Stimulated activated CD8-positive, alpha-beta memory T cell treated with anti-CD3 and anti-CD28 coated beads, Interleukin-4, amount 100 ng/mL, for 24 hours (primary cell): Measurements from ENCODE around the gene ADCK2.
"Not testable (repeated sequence)": the region's sequence is repeated elsewhere in the genome, so short reads cannot be mapped to it uniquely, and the experiment has no call there.

Source experiments
- DNase-seq: peaks from one replicate; pipeline ENCODE4 v3.0.0-alpha.2; 2020; ENCODE audit warnings: low read depth

ADCK2 gene

DNA sequence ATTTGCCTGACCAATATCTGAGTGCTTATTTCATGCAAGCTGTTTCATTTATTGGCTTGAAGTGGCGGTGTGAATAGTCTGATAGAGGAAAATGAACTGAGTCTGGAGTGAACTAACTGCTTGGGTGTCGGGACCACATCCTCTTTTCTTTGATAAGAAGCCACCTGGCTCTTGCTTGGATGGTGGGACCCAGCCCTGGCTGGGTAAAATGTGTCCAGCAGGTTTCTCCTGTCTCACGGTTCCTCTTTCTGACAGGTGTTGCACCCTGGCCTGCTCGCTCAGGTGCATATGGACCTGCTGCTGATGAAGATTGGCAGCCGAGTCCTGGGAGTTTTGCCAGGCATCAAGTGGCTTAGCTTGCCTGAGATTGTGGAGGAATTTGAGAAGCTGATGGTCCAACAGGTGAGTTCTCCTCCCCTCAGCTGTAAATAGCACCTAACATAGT is 1.6 kb downstream of the ADCK2 start:
- no peak for DNase-seq

DNA sequence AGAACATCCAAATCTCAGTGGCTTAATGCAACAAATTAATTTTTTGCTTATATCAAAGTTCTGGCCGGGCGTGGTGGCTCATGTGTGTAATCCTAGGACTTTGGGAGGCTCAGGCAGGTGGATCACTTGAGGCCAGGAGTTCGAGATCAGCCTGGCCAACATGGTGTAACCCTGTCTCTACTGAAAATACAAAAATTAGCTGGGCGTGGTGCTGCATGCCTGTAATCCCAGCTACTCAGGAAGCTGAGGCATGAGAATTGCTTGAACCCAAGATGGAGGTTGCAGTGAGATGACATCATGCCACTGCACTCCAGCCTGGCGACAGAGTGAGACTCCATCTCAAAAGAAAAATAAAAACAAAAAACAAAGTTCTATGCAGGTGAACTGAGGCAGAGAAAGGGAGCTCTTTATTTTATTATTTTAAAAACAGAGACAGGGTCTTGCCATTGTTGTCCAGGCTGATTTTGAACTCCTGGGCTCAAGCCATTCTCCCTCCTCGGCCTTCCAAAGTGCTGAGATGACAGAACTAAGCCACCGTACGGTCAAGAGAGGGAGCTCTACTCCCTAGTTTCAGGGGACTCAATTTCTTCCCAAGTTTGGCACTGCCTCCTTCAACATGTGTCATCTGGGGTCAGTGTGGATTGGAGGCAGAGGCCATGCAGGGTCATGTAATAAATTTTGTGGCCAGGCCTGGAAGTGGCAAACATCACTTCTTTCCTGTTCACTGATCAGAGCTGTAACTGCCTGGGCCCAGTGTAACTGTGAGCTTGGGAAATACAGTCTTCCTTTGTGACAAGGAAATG is 2.4 kb downstream of the ADCK2 start:
- no peak for DNase-seq

DNA sequence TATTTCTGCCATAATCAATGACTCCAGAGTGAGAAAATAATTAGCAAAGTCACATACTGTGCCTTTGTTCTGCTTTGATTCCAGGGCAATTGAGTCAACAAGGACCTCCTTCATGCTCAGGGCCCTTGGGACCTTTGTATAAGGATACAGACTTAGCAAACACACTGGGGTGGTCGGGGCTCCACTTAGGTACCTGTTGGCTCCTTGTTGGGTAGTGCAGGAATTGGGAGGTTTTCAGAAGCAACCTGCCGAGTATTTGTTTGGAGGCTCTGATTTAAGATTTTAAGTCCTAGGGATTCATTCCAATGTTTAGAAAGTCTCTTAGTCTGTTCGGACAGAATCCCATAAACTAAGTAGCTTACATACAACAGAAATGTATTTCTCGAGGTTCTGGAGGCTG is 3.0 kb downstream of the ADCK2 start:
- DNase-seq, result no peak

DNA sequence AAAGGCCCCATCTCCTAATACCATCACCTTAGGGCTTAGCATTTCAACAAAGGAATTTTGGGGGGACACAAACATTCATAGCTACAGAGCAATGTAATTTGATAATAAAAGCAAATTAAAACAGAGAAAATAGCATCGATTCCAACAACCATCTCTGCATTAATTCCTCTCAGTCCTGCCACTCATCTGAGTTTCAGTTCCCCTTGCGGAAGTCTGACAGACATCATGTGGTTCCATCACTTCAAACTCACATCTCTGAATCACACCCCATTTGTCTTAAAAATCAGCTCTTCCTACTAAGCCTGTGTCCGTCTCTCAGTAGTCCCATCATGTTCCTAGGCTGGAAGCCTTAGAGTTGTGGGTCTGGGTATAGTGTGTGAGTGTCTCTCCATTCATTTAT is 3.6 kb downstream of the ADCK2 start:
- no peak for DNase-seq

GRCh38 chr7:140676956-140677355 is 4.2 kb downstream of the ADCK2 start:
- not testable (repeated sequence) for DNase-seq

GRCh38 chr7:140677496-140677895 is 4.8 kb downstream of the ADCK2 start:
- DNase-seq, result no peak

DNA sequence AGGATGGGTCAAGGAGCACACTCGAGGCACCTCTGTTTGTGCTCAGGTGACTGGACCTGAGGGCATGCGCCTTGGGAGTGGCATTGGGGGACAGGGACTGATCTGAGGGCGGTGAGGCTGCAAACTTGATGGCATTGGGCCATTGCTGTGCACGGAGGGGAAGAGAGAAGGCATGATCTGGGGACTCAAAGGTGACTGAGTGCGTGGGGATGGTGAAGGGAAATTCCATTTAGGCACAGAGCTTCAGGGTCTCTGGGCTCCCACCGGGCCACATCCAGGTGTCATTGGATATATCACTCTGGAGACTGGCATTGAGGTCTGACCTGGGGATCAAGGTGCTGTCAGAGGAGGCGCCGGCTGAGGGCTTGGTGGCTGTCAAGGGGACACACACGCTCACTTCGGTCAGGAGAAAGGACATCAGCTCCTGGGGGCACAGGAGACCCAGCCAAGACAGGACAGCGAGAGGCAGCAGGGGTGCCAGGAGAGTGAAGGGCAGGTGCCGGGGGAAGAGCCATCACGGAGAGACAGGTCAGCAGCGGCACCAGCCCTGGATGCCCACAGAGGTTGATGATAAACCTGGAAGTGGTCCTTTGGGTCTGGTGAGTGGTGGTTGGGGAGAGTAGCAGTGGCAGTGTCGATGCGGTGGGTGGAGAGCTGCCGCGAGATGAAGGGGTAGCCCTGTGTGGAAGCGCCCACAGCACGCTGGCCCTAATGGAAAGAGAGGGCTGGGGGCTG is 5.5 kb downstream of the ADCK2 start:
- no peak for DNase-seq

DNA sequence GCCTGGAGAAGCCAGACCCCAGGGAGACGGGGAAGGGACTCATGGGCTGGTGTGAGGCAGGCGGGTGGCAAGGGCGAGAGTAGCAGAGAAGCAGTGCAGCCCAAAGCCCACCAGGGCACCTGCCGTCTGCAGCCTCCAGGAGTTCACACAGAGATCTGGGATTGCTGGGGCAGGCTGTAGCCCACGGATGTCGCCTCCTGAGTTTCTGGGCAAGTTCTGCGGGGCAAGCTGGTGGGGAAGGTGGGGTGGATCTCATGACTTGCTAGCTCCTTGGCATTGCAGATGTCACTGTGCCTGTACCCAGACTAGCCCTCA is 6.0 kb downstream of the ADCK2 start:
- no peak for DNase-seq

DNA sequence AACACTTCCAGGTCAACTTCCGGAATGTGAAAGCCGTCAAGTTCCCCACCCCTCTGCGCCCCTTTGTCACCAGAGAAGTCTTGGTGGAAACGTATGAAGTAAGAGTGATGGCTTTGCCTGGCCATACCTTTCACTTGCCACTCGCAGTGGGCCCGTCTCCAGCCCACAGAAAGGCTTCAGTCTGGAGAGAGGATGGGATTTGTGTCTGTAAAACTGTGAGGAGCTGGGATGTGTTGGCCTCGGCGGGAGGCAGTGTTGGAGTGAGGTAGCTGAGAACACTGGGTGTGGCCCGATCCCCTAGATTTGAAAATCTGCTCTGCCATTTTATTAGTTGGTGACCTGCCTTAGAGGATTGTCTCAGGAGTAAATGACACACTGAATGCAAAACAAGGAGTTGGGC is 6.4 kb downstream of the ADCK2 start:
- DNase-seq, result no peak

DNA sequence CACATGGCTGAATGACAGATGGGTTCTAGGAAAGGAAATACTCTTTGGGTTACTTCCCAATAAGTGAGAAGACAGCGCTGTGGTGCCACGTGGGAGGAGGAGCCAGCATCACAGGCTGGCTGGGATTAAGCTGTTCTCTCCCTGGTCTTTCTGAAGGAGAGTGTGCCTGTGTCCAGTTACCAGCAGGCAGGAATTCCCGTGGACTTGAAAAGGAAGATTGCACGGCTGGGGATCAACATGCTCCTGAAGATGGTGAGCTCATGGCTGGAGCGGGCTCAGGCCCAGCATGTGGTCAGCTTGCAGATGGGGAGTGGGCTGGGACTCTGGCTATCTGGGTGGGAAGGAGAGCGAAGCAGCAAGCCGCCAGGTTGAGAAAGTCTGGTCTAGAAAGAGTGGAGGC is 8.1 kb downstream of the ADCK2 start:
- DNase-seq, result no peak

- DNase-seq, result no peak
Observed at GRCh38 chr7:140681766-140682165, 9.0 kb downstream of the ADCK2 start.

DNA sequence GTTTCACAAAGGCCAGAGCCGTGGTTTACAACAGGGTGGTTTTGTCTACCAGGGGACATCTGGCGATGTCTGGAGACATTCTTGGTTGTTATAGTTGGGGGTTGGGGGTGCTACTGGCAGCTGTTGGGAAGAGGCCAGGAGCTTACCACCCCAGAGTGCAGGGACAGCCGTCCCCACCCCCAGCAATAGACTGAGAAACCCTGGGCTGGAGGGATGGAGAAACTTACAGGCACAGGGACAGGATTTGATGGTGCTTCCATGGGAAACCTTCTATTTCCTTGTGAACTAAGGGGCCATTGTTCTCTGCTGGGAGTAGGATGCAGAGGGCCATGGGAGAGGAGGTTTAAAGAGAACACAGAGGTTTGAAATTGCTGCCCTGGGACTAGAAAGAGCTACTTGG is 10.9 kb downstream of the ADCK2 start:
- no peak for DNase-seq

- no peak for DNase-seq
Observed at GRCh38 chr7:140684066-140684950, 11.6 kb downstream of the ADCK2 start.

GRCh38 chr7:140685407-140686087 is 12.8 kb downstream of the ADCK2 start:
- no peak for DNase-seq

GRCh38 chr7:140686921-140687320 is 14.2 kb downstream of the ADCK2 start:
- no peak for DNase-seq

GRCh38 chr7:140688341-140688740 is 15.6 kb downstream of the ADCK2 start:
- DNase-seq, result no peak

- DNase-seq, result no peak
Observed at GRCh38 chr7:140689199-140690152, 16.7 kb downstream of the ADCK2 start.

- no peak for DNase-seq
Observed at GRCh38 chr7:140691376-140692045, 18.8 kb downstream of the ADCK2 start.

DNA sequence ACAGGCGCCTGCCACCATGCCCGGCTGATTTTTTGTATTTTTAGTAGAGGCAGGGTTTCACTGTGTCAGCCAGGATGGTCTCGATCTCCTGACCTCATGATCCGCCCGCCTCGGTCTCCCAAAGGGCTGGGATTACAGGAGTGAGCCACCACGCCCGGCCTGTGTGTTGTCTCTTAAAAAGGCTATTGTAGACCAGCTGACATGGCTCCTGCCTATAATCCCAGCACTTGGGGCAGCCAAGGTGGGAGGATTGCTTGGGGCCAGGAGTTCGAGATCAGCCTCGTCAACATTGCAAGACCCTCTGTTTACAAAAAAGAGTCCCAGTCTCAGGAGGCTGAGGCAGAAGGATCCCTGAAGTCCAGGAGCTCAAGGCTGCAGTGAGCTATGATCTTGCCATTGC is 21.1 kb downstream of the ADCK2 start:
- DNase-seq, result not testable (repeated sequence)

- DNase-seq, result no peak
Observed at GRCh38 chr7:140694592-140694991, 21.8 kb downstream of the ADCK2 start.
